ENCODE results near the gene ZC3H18.

DNA sequence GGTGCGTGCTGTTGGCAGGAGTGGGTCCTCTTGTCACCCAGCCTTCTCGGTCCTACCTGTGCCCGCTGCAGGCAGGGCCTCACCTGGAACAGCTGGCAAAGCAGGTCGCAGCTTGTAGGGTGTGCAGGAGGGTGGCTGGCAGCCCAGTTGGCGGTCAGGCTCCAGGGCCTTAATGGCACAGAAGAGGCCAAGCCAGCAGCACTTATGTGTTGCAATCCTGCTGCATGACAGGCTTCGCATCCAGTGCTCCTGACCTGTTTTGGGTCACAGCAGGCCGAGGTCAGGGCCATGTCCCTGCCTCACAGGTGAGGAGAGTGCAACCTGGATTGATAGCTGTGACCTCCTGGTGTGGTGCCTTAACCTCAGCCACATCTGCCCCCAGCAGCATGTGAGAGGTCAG, 31.9 kb downstream of the ZC3H18 start:
- TF ChIP-seq, protein P1, sequence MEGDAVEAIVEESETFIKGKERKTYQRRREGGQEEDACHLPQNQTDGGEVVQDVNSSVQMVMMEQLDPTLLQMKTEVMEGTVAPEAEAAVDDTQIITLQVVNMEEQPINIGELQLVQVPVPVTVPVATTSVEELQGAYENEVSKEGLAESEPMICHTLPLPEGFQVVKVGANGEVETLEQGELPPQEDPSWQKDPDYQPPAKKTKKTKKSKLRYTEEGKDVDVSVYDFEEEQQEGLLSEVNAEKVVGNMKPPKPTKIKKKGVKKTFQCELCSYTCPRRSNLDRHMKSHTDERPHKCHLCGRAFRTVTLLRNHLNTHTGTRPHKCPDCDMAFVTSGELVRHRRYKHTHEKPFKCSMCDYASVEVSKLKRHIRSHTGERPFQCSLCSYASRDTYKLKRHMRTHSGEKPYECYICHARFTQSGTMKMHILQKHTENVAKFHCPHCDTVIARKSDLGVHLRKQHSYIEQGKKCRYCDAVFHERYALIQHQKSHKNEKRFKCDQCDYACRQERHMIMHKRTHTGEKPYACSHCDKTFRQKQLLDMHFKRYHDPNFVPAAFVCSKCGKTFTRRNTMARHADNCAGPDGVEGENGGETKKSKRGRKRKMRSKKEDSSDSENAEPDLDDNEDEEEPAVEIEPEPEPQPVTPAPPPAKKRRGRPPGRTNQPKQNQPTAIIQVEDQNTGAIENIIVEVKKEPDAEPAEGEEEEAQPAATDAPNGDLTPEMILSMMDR (IDR thresholded peaks at IDR 0.05) = no peak
- TF ChIP-seq POLR2A (IDR thresholded peaks at IDR 0.05) (no peak), POLR2AphosphoS5 (IDR thresholded peaks at IDR 0.05; ENCODE audit: insufficient read depth in 1 of 2, low read depth in 1 of 2) (no peak)
